Right ventricle myocardium inferior (tissue), 1 donor: ENCODE data around the gene ADH6. TPM values are rescaled to one million over a fixed set of nuclear protein-coding genes. Genes with fewer than 3 reads are reported as not detected.
"Not testable (repeated sequence)": the region's sequence is repeated elsewhere in the genome, so short reads cannot be mapped to it uniquely, and the experiment has no call there.

Experiments
- ATAC-seq: fragments of 200-7000 bp; cut with Tn5 transposase; one replicate; pipeline ENCODE4 v1.9.1; 2020; ENCODE audit warnings: mild to moderate bottlenecking, moderate library complexity
- DNase-seq: peaks from one replicate; pipeline ENCODE4 v3.0.0; 2021; ENCODE audit errors: missing footprints
- intact Hi-C: fragments of 100-400 bp; cut with DNase I; formaldehyde crosslinking; loops from one replicate; pipeline ENCODE4 v1.11.0; 2022
- total RNA-seq: library from RNA; stranded (reverse); fragmentation: NEBNext Ultra II Directional; extraction: Animal tissue kit (Norgen Biotek cat#: 25700); gene quantifications from one replicate; pipeline ENCODE4 v1.2.1, GENCODE V29; 2021
- donor health status: DM: no; HTN: yes; CAD: no; lungs with severe emphysema.

ADH6 gene
- total RNA-seq, 1 donor from 2014 or later, result not detected

DNA sequence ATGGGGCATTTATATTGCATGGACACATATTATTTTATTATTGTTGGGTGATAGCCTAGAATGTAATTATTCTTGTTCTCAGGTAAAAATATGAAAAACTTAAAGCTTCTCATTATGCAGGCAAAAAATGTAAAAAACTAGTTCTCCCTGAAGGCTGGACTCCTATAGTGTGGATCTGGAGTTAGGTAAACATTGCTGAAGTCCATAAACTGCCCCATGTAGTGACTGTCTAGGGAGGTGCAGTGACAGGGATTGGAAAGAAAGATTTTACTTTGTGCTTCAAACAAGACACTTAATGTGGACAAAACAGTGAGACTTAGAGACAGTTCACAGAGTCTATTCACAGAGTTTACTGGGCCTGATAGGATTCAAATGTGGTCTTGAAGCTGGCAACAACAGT, 17.0 kb downstream of the ADH6 start:
- peak; percentile 9 for ATAC-seq
- intact Hi-C loops, result loop anchor here (2.0 to 5.0 kb wide), 2 partner anchors 120 to 203 kb away; partner anchors contain the start of gene ADH1B
- DNase-seq, result no peak

DNA sequence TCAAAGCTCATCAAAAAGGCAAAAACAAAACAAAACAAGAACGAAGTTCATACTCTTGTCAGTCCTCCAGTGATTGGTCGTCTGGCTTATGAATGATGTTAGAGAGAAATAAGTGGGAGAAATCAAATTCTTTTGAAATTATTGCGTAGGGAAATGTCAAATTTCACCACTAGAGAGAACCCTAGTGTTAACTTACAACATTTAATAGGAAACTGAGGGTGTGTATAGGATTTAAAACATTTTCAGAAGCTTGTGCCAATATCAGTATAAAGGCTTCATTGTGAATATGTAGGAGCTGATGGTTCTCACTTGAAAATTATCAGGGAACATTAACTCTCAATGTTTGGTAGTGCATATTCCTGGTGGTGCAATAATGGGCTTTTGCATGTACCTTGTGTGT, 17.4 kb downstream of the ADH6 start:
- DNase-seq, result no peak
- intact Hi-C loops, result loop anchor here (2.0 to 5.0 kb wide), 2 partner anchors 121 to 203 kb away; partner anchors contain the start of gene ADH1B
- ATAC-seq, result peak; percentile 69

DNA sequence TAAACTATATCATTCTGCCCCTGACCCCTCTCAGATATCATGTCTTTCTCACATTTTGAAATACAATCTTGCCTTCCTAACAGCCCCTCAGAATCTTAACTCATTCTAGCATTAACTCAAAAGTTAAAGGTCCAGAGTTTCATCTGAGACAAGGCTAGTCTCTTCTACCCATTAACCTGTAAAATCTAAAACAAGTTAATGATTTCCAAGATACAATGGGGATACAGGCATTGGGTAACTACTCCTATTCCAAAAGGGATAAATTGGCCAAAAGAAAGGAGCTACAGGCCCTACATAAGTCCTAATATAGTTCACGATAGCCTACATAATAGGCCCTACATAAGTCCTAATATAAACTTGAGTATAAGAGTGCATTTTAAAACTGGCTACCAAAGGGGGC, 18.9 kb downstream of the ADH6 start:
- DNase-seq, result no peak
- intact Hi-C loops, result loop anchor here (5.0 kb wide), 1 partner anchor 122 kb away; the partner anchor contains the start of gene ADH1B
- ATAC-seq, result no peak

DNA sequence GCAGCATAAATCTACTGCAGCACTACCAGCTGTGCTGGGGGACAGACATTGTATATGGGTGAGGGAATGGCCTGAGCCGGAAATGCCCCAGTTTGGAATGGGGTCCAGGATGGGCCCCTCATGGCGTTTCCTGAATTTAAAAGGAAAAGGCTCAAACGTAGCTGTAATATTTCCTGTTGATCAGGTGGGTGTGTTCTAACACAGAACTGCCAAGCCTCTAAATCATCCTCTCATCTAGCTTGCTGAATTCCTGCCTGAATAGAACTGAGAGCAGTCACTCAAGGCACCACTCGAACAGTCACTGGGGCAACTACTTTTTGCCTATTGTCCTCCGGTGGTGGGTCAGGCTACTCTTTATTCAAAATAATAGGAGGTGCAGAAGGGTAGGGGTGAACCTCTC, 28.7 kb downstream of the ADH6 start:
- no peak for DNase-seq
- intact Hi-C loops, result no loop called here
- no peak for ATAC-seq

DNA sequence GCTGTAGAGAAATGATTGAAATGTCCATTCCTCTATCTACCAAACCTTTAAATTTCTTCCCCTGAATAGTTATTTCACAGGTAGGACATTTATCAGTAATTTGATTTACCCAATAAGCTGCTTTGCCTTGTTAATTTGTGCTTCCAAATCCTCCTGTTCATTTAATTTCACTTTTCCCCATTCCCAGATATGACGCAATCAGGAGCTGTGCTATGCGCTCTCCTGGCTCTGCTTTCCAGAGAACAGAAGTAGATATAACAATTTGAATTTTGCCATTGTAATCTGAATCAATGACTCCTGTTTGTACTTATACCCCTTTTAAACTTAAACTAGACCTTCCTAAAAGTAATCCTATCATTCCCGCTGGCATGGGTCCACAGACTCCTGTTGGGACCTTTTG, 29.1 kb downstream of the ADH6 start:
- ATAC-seq, intact Hi-C loops, DNase-seq: not testable (repeated sequence)

DNA sequence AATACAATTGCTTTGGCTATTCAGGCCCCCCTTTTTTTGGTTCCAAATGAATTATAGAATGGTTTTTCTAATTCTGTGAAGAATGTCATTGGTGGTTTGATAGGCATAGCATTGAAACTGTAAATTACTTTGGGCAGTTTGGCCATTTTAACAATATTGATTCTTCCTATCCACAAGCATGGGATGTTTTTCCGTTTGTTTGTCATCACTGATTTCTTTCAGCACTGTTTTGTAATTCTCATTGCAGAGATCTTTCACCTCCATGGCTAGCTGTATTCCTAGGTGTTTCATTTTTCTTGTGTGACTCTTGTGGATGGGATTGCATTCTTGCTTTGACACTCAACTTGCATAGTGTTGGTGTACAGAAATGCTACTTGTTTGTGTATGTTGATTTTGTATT, 33.0 kb downstream of the ADH6 start:
- ATAC-seq, result no peak
- intact Hi-C loops, result no loop called here
- no peak for DNase-seq

DNA sequence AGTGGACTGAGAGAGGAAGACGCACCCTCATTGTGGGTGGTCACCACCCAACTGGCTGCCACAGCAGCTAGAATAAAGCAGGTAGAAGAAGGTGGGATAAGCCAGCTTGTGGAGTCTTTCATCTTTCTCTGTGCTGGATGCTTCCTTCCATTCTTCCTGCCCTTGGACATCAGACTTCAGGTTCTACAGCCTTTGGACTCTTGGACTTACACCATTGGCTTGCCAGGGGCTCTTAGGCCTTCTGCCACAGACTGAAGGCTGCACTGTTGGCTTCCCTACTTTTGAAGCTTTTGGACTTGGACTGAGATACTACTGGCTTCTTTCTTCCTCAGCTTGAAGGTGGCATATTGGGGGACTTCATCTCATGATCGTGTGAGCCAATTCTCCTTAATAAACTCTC, 33.5 kb downstream of the ADH6 start:
- intact Hi-C loops, result no loop called here
- no peak for ATAC-seq
- DNase-seq, result no peak

DNA sequence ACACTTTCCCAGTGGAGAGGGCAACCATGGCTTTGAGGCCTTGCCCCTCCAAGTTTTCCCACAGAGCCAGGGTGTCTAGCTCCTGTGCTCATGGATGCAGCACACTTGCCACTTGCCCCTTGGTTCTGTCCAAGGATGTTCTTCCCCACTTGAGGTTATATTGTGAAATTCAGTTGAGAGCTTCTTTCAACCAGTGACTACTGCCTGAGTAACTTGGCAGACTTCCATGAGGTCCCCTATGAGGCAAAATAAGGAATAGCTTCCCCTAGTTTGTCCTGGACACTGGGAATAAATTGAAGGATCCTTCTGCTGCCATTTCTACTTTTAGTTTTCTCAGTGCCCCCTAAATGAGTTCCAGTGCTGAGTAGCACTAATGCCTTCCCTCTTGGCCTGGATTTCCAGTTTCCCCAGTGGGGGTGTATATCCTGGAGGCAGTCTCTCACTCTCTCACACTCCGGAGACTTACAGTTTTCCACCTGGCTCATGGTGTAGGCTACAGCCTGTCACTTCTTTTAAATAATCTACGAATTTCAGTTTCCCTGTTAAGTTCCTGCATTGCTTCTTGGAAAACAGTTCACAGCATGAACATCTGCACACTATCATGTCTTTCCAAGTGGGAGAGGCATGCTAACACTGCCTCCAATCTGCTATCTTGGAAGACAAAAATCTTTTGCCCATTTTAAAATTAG, 38.5 kb downstream of the ADH6 start:
- DNase-seq (no peak), ATAC-seq (peak; percentile 62)
- intact Hi-C loops, result no loop called here

DNA sequence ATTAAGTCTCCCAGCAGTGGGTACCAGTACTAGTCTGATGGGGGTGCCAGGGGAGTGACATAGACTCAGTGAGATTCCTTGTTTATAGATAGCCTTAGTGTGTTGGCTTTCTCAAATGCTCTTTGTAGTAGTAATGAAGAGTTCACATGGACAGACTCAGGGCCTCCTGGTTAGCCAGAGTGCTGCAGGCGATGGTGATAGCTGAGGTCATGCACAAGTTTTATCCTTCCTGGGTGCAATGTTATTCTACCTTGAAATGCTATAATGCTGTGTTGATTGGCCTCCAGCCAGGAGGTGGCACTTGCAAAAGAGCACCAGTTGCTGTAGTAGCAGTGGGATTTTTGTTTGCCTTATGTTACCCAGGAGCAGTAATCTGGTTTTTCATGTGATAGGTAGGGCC, 39.4 kb downstream of the ADH6 start:
- no peak for DNase-seq
- ATAC-seq, result no peak
- intact Hi-C loops, result no loop called here

DNA sequence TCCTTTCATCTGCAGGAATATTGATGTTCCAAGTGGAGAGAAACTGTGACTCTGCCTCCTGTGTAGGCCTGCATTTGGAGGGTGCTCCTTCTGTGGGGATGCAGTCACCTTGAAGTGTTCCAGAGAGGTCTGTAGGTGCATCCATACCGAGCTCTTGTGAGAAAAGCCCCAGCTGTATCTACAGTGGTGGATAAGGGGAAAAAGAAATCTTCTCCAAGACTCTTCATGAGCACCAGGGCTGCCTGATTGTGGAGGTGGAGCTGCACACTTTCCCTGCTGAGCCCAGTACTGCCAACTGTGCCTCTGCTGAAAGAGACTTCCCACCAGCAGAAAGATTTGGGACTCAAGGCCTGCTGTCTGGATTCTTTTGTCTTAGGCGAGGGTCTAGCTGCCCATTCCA, 39.9 kb downstream of the ADH6 start:
- DNase-seq (no peak), ATAC-seq (no peak)
- intact Hi-C loops, result no loop called here

DNA sequence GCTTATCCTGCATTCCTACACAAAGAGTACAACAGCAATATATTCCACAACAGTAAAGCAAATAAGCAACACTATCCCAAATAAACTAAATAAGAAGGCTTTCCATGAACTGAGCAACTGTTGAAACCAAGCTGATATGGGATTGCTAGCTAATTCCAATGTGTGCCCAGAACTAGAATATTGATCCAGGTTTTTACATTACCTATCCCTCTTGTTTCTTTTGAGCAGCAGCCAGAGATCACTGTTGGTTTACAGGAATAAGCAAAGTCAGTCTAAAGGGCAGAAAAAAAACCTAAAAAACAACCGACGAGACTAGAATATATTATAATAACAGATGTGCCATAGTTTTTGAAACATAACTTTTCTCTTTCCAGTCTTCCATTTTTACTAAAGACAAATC, 52.5 kb downstream of the ADH6 start:
- intact Hi-C loops, result no loop called here
- DNase-seq (no peak), ATAC-seq (no peak)

DNA sequence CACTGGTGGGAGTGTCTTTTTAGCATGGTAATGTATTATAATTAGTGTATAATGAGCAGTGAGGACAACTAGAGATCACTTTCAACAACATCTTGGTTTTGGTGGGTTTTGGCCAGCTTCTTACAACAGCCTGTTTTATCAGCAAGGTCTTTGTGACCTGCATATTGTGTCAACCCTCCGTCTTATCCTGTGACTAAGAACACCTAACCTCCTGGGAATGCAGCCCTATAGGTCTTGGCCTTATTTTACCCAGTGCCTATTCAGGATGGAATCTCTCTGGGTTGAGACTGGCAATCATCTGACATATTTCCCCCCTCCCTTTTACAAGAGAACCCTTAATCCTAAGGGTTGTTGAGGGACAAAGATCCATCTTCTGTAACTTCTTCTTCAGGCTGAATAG, 53.1 kb downstream of the ADH6 start:
- intact Hi-C loops, result no loop called here
- no peak for ATAC-seq
- DNase-seq, result no peak

DNA sequence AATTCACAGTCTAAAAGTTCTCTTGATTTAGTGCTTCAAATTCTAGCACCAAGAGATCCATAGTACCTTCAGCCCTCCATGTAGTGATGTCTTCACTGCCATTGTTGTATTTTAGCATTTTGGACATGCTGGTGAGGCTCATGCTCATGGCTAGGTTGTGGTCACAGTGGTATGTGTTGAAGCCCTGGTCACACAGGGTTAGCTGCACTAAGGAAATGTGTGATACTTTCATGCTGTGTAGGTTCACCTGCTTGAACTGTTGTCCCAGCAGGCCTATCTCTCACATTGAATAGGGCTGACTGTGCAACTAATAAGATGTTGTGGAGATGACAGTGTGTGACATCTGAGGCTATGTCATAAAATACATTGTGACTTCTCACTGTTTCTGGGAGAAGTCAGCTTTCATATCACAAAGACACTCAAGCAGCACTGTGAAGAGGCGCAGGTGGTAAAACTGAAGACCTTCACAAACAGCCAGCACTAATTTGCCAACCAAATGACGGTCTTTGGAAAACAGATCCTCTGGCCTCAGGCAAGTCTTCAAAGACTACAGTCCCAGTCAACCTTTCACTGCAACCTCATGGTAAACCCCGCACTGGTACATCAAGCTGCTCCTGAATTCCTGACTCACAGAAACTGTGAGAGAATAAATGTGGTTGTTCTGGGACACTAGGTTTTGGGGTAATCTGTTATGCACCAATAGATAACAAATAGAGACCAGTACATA, 57.5 kb downstream of the ADH6 start:
- ATAC-seq (no peak), DNase-seq (no peak)
- intact Hi-C loops, result no loop called here

DNA sequence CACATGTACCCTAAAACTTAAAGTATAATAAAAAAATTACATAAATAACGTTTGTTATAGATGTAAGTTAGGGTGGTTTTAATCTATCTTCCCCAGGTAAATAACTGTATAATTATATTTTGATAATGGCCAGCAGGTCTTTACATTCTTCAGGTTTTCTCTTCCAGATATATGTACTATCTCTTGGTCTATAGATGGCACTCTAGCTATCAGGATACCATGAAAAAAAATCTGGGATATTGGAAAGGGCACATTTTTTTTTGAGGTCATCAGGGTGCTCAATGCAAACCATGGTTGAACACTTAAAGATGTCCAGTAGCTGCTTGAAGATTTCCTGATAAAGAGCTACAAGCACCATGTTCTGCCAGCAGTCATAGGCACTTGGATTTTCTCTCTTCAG, 59.3 kb downstream of the ADH6 start:
- intact Hi-C loops, result no loop called here
- no peak for DNase-seq
- no peak for ATAC-seq

DNA sequence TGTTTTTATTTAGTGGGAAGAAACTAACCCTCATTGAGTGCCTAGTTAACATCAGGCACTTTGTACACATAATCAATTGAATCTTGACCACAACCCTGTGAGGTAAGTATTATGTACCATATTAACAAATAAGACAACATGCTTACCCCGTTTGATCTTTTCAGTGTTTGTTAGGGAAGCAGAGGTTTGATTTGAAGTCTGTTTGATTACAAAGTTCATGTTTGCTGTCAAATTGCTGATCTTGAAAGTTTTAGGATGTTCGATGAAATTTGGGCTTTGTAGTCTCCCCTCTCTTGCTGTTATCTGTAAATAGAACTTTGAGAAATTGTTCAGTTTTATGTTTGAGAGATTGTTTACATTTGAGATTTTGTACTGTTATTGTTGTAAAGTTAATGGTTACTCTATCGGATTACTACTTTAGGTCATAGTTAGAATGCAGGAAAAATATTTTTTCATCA, 61.5 kb downstream of the ADH6 start:
- ATAC-seq (no peak), DNase-seq (no peak)
- intact Hi-C loops, result no loop called here

DNA sequence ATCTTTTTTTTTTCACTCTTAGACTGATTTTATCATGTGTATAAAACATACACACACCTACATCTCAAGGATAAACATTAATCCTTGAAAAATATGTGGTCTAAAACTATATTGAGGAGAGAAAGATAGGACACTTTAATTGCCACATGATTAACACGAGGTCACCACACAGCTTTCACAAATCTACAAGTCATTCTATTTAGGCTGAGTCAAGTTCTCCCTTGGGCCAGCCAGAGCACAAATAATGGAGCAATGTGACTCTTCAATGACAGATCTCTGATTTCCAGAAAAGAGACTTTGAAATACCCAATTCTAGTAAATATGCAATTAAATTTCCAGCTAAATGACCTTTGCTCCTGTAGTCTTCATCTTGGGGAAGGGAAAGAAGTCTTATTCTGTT, 62.1 kb downstream of the ADH6 start:
- DNase-seq, result no peak
- intact Hi-C loops, result no loop called here
- no peak for ATAC-seq

DNA sequence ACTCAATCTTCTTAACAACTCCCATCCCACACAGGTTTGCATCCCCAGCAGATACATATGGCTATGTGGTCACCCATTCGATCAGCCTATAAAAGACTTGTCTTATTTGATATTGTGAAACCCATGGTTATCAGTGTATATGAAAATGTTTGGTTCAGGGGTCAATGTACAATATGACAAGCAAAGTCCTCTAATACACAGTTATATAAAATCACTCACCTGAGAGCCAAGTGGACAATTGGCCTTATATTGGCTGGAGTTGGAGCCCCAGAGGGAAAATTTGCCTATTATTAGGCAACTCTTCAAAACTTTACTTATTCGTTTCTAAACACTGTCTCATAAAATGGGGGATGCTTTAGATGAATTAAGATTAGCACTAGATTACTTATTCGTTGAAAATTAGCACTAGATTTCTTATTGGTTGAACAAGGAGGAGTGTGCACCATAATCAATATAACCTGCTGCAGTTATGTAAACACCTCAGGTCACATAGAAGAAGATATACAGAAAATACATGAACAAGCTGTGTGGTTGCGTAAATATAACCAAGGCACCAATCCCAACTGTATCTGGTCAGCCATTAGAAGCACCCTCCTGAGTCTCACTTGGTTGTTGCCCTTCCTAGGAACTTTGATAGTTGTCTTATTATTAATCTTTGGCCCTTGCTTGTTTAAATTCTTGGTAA, 64.2 kb downstream of the ADH6 start:
- ATAC-seq, result no peak
- intact Hi-C loops, result no loop called here
- DNase-seq, result no peak
